OCI-LY3 (cell line): ENCODE measurements around the gene UBAC1.

Experiments
- H2AFZ ChIP-seq: fragments of 200-600, 300-600 bp; shearing (Covaris generic); 2 replicates; pipeline ENCODE4 v1.6.0; 2014; ENCODE audit warnings: antibody characterized with exemption, low read depth, low read length
- H3K27ac ChIP-seq: fragments of 200-600, 300-600 bp; sonication (generic); 2 replicates; pipeline ENCODE4 v1.5.1; 2014; ENCODE audit warnings: mild to moderate bottlenecking, low read length, moderate library complexity, mixed read lengths
- H3K27me3 ChIP-seq: fragments of 200-600, 300-600 bp; sonication (generic); 2 replicates; pipeline ENCODE4 v1.6.1; 2014; ENCODE audit warnings: low read depth, low read length, mixed read lengths
- H3K36me3 ChIP-seq: fragments of 200-600, 300-600 bp; sonication (generic); replicated peaks from 2 replicates; pipeline ENCODE3; 2014; ENCODE audit warnings: low read depth, low read length, mixed read lengths
- H3K4me1 ChIP-seq: fragments of 300-600, 200-600 bp; sonication (generic); 2 replicates; pipeline ENCODE4 v1.6.1; 2014; ENCODE audit warnings: low read length, mixed read lengths
- H3K4me2 ChIP-seq: fragments of 200-600, 300-600 bp; sonication (generic); 2 replicates; pipeline ENCODE4 v1.6.1; 2014; ENCODE audit warnings: low read length, mixed read lengths
- H3K4me3 ChIP-seq: fragments of 300-600, 200-600 bp; sonication (generic); 2 replicates; pipeline ENCODE4 v1.5.1; 2014; ENCODE audit warnings: antibody characterized with exemption, mild to moderate bottlenecking, low read length, moderate library complexity
- H3K79me2 ChIP-seq: fragments of 300-600, 200-600 bp; shearing (Covaris generic); 2 replicates; pipeline ENCODE4 v1.6.1; 2014; ENCODE audit warnings: mild to moderate bottlenecking, low read length, mixed read lengths
- H3K9ac ChIP-seq: fragments of 300-600, 200-600 bp; shearing (Covaris generic); 2 replicates; pipeline ENCODE4 v1.6.0; 2014; ENCODE audit warnings: mild to moderate bottlenecking, low read length, moderate library complexity
- H3K9me3 ChIP-seq: fragments of 200-600, 300-600 bp; shearing (Covaris generic); 2 replicates; pipeline ENCODE4 v1.6.1; 2014; ENCODE audit warnings: low read length, mixed read lengths; ENCODE audit not compliant: insufficient read depth
- H4K20me1 ChIP-seq: fragments of 200-600, 300-600 bp; sonication (generic); 2 replicates; pipeline ENCODE4 v1.6.1; 2016; ENCODE audit warnings: low read length, mixed read lengths; ENCODE audit not compliant: insufficient read depth
- CTCF ChIP-seq: fragments of 200-600, 300-600 bp; sonication (generic); IDR thresholded peaks from 2 replicates; pipeline ENCODE4 v1.5.1; 2014; ENCODE audit warnings: antibody characterized with exemption, low read length, low read depth
- EZH2phosphoT487 ChIP-seq: fragments of 200-600 bp; shearing (Covaris generic); IDR thresholded peaks from 2 replicates; pipeline ENCODE4 v1.6.1; 2018; ENCODE audit warnings: antibody characterized with exemption, mixed run types, low read depth

Gene UBAC1

GRCh38 chr9:135939351-135940265 lies 21.6 kb downstream of the UBAC1 start:
- no peak overlapping the region for H3K27ac ChIP-seq
- H2AFZ ChIP-seq = no peak overlapping the region
- H3K36me3 ChIP-seq = peaks cover 42% of the 10 kb centered on the region
- H3K4me3 ChIP-seq = no peak overlapping the region
- H4K20me1 ChIP-seq = peaks cover 8% of the 10 kb centered on the region
- no peaks in the 10 kb centered on the region for H3K9me3 ChIP-seq
- H3K4me1 ChIP-seq = peaks cover 7% of the 10 kb centered on the region
- H3K79me2 ChIP-seq = no peaks in the 10 kb centered on the region
- H3K4me2 ChIP-seq = no peak overlapping the region
- no peaks in the 10 kb centered on the region for H3K27me3 ChIP-seq
- TF ChIP-seq CTCF (no peak), EZH2phosphoT487 (no peak)
- no peak overlapping the region for H3K9ac ChIP-seq

DNA sequence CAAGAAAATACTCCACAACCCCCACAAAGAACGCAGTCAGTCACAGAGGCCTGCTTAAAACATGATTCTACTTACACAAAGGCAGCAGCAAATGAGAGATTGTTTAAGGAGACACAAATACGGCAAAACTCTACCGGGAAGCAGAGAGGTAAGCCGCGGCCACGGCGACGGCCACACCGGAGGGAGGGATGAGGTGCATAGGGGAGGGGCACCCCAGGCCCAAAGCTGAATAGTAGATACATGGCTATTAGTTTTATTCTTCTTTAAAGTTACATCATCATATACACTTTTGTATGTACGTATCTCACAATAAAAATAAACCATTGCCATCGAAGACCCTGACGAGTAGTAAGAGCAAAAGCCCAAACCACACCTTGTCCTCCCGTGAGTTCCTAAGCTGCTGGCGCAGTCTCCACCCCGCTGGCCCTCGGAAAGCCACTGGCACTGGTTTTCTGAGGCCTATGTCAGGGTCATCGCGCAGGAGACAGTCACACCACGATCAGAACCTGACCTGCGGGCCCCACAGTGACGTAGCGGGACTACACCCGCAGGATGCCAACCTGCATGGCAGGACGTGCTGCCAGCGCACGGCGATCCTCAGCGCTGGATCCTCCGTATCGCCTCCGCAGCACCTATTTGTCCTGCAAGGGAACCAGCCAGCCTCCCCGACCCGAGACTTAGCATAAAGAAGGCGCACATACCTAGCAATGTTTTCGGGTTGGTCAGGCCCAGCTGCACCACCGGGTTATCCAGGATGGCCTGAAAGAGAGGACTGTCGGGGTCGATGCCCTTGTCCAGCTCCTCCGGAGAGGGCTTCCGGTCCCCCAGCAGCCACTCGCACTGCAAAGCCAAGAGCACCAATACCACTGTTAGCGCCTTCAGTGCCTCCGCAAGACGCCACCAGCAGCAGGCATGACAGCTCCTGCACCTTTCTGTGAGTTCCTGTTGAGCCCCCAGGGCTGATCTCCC lies 23.4 kb downstream of the UBAC1 start:
- Histone ChIP-seq H3K4me3 (no peak overlapping the region), H4K20me1 (no peaks in the 10 kb centered on the region), H3K9ac (no peak overlapping the region), H3K4me1 (no peaks in the 10 kb centered on the region), H3K9me3 (no peaks in the 10 kb centered on the region), H3K27me3 (no peaks in the 10 kb centered on the region), H2AFZ (no peak overlapping the region), H3K36me3 (peaks cover 41% of the 10 kb centered on the region), H3K27ac (no peak overlapping the region), H3K79me2 (no peaks in the 10 kb centered on the region), H3K4me2 (no peak overlapping the region)
- TF ChIP-seq EZH2phosphoT487 (no peak), CTCF (no peak)

- H3K27ac ChIP-seq = no peak overlapping the region
- H3K4me3 ChIP-seq = no peak overlapping the region
- H3K27me3 ChIP-seq = no peaks in the 10 kb centered on the region
- TF ChIP-seq EZH2phosphoT487 (no peak), CTCF (no peak)
- no peak overlapping the region for H3K4me2 ChIP-seq
- no peaks in the 10 kb centered on the region for H4K20me1 ChIP-seq
- no peak overlapping the region for H3K9ac ChIP-seq
- H3K79me2 ChIP-seq = no peaks in the 10 kb centered on the region
- peaks cover 28% of the 10 kb centered on the region for H3K36me3 ChIP-seq
- H3K9me3 ChIP-seq = no peaks in the 10 kb centered on the region
- H3K4me1 ChIP-seq = no peaks in the 10 kb centered on the region
- H2AFZ ChIP-seq = no peak overlapping the region
Observed at GRCh38 chr9:135933114-135933513, 28.1 kb downstream of the UBAC1 start.

- no peak overlapping the region for H3K4me3 ChIP-seq
- no peak overlapping the region for H2AFZ ChIP-seq
- no peaks in the 10 kb centered on the region for H3K4me1 ChIP-seq
- no peaks in the 10 kb centered on the region for H3K79me2 ChIP-seq
- H4K20me1 ChIP-seq = no peaks in the 10 kb centered on the region
- H3K27me3 ChIP-seq = no peaks in the 10 kb centered on the region
- no peaks in the 10 kb centered on the region for H3K9me3 ChIP-seq
- H3K36me3 ChIP-seq = peaks cover 23% of the 10 kb centered on the region
- no peak overlapping the region for H3K9ac ChIP-seq
- no peak for TF ChIP-seq CTCF
- no peak for TF ChIP-seq EZH2phosphoT487
- no peak overlapping the region for H3K27ac ChIP-seq
- no peak overlapping the region for H3K4me2 ChIP-seq
Observed at GRCh38 chr9:135932656-135933055, 28.5 kb downstream of the UBAC1 start.
